Left kidney (tissue), 2 donors: ENCODE results near the gene LRCH4. TPM values are rescaled to one million over a fixed set of nuclear protein-coding genes. Genes with fewer than 3 reads are reported as not detected.
"Not testable (repeated sequence)": the region's sequence is repeated elsewhere in the genome, so short reads cannot be mapped to it uniquely, and the experiment has no call there.

ENCODE experiments used
- DNase-seq: peaks from one replicate; pipeline ENCODE4 v3.0.0-alpha.2; 2013
- polyA plus RNA-seq: library from polyadenylated mRNA; unstranded; fragments of 120-200 nt; gene quantifications from one replicate; pipeline ENCODE4 v1.2.1, GENCODE V29; 2013; ENCODE audit not compliant: insufficient read length

Gene LRCH4
- polyA plus RNA-seq, 1 donor, result 37.7 TPM

GRCh38 chr7:100545360-100546128 is 40.4 kb downstream of the LRCH4 start:
- DNase-seq, result no peak

- no peak for DNase-seq
Observed at GRCh38 chr7:100544967-100545359, 41.0 kb downstream of the LRCH4 start.

- no peak for DNase-seq
Observed at GRCh38 chr7:100544386-100544785, 41.5 kb downstream of the LRCH4 start.

GRCh38 chr7:100543586-100543985 is 42.3 kb downstream of the LRCH4 start:
- no peak for DNase-seq

- DNase-seq, result not testable (repeated sequence)
Observed at GRCh38 chr7:100541309-100541708, 44.6 kb downstream of the LRCH4 start.

- DNase-seq, result no peak
Observed at GRCh38 chr7:100540073-100540723, 45.7 kb downstream of the LRCH4 start.

GRCh38 chr7:100539436-100540006 is 46.4 kb downstream of the LRCH4 start:
- DNase-seq, result no peak

- DNase-seq, result peak; percentile 100
Observed at GRCh38 chr7:100538654-100539435, 47.1 kb downstream of the LRCH4 start, which contains the start of gene AGFG2. AGFG2 (plus strand) TSS chr7:100539203; CDS start chr7:100539347, 144 bp downstream.

GRCh38 chr7:100538348-100538653 is 47.6 kb downstream of the LRCH4 start:
- DNase-seq, result no peak

GRCh38 chr7:100536695-100537094 is 49.2 kb downstream of the LRCH4 start:
- DNase-seq, result not testable (repeated sequence)

- DNase-seq, result not testable (repeated sequence)
Observed at GRCh38 chr7:100535982-100536381, 49.9 kb downstream of the LRCH4 start.

- no peak for DNase-seq
Observed at GRCh38 chr7:100532165-100533022, 53.5 kb downstream of the LRCH4 start.

GRCh38 chr7:100528108-100528866 is 57.6 kb downstream of the LRCH4 start:
- not testable (repeated sequence) for DNase-seq

Other genes starting within 250 kb of the LRCH4 start
- gene PILRB, start 228.0 kb downstream of the LRCH4 start, polyA plus RNA-seq, result 74.1 TPM
- 12.6 TPM for gene PILRA, start 212.6 kb downstream of the LRCH4 start, polyA plus RNA-seq
- gene ZCWPW1, start 157.4 kb downstream of the LRCH4 start, polyA plus RNA-seq, result 7.5 TPM
- gene MEPCE, start 156.3 kb downstream of the LRCH4 start, polyA plus RNA-seq, result 49.2 TPM
- gene PPP1R35, start 149.6 kb downstream of the LRCH4 start, polyA plus RNA-seq, result 12.2 TPM
- gene SPACDR, start 121.9 kb downstream of the LRCH4 start, polyA plus RNA-seq, result 1.2 TPM
- 37.4 TPM for gene TSC22D4, start 106.9 kb downstream of the LRCH4 start, polyA plus RNA-seq
- 1.6 TPM for gene NYAP1, start 102.2 kb downstream of the LRCH4 start, polyA plus RNA-seq
- gene AGFG2, start 46.9 kb downstream of the LRCH4 start, polyA plus RNA-seq, result 10.0 TPM
- 4.2 TPM for gene SAP25, start 12.2 kb downstream of the LRCH4 start, polyA plus RNA-seq
- 2.6 TPM for gene FBXO24, start 199 bp upstream of the LRCH4 start, polyA plus RNA-seq
- 94.3 TPM for gene PCOLCE, start 16.2 kb upstream of the LRCH4 start, polyA plus RNA-seq
- gene MOSPD3, start 26.4 kb upstream of the LRCH4 start, polyA plus RNA-seq, result 23.5 TPM
- gene TFR2, start 55.4 kb upstream of the LRCH4 start, polyA plus RNA-seq, result 0.93 TPM
- gene ACTL6B, start 70.3 kb upstream of the LRCH4 start, polyA plus RNA-seq, result not detected
- 162 TPM for gene GNB2, start 87.6 kb upstream of the LRCH4 start, polyA plus RNA-seq
- 42.7 TPM for gene GIGYF1, start 108.1 kb upstream of the LRCH4 start, polyA plus RNA-seq
- gene POP7, start 120.0 kb upstream of the LRCH4 start, polyA plus RNA-seq, result 19.5 TPM
- 0.20 TPM for gene EPO, start 134.3 kb upstream of the LRCH4 start, polyA plus RNA-seq
- gene ZAN, start 147.5 kb upstream of the LRCH4 start, polyA plus RNA-seq, result 0.03 TPM
- 85.3 TPM for gene EPHB4, start 241.4 kb upstream of the LRCH4 start, polyA plus RNA-seq